ENCODE data around the gene MMP21.

GRCh38 chr10:125766511-125766910 is 9.1 kb downstream of the MMP21 start:
- TF ChIP-seq CTCF (conservative IDR thresholded peaks at IDR 0.05; ENCODE audit: low read depth in 2 of 2) (no peak), POLR2AphosphoS5 (IDR thresholded peaks at IDR 0.05; ENCODE audit: low read depth) (no peak), EZH2 (IDR thresholded peaks at IDR 0.05; ENCODE audit: low read depth, unreplicated experiment) (no peak), JUNB (IDR thresholded peaks at IDR 0.05; ENCODE audit: unreplicated experiment) (no peak), STAT1 (IDR thresholded peaks at IDR 0.05; ENCODE audit: unreplicated experiment) (no peak), CREB1 (CRISPR knock-in tag; IDR thresholded peaks at IDR 0.05; ENCODE audit: low read depth) (no peak), REST (IDR thresholded peaks at IDR 0.05; ENCODE audit: unreplicated experiment) (no peak)
